Calu3 (cell line): ENCODE measurements around the gene SPR. TPM values are rescaled to one million over a fixed set of nuclear protein-coding genes. Genes with fewer than 3 reads are reported as not detected.

ENCODE experiments used
- BruUV-seq: library from RNA; stranded (reverse); fragments of 400-500 nt; replicated peaks from 2 replicates; lab custom pipeline; 2021; lab: Mats Ljungman, UMichigan
- CTCF ChIA-PET: fragments of 300-600 bp; sonication (Branson Sonifier 250); formaldehyde crosslinking; loops from one replicate; lab custom pipeline; 2022; ENCODE audit warnings: antibody characterized with exemption; lab: Charles Lee
- DNase-seq: peaks from one replicate; pipeline ENCODE4 v3.0.0; 2022
- H3K27ac Mint-ChIP-seq: one replicate; pipeline ENCODE4 v1.8.0; 2022; ENCODE audit warnings: mixed read lengths; ENCODE audit not compliant: unreplicated experiment
- H3K27me3 Mint-ChIP-seq: one replicate; pipeline ENCODE4 v1.8.0; 2022; ENCODE audit warnings: mixed read lengths; ENCODE audit not compliant: unreplicated experiment
- H3K36me3 Mint-ChIP-seq: one replicate; pipeline ENCODE4 v1.8.0; 2022; ENCODE audit warnings: mild to moderate bottlenecking, moderate library complexity, mixed read lengths; ENCODE audit not compliant: insufficient read depth, unreplicated experiment
- H3K4me1 Mint-ChIP-seq: one replicate; pipeline ENCODE4 v1.8.0; 2022; ENCODE audit warnings: mild to moderate bottlenecking, low read depth, mixed read lengths; ENCODE audit not compliant: unreplicated experiment
- H3K4me3 Mint-ChIP-seq: one replicate; pipeline ENCODE4 v1.8.0; 2022; ENCODE audit warnings: mild to moderate bottlenecking, low read depth, moderate library complexity, mixed read lengths; ENCODE audit not compliant: unreplicated experiment
- H3K9me3 Mint-ChIP-seq: one replicate; pipeline ENCODE4 v1.8.0; 2022; ENCODE audit warnings: low read depth, mixed read lengths; ENCODE audit not compliant: unreplicated experiment
- intact Hi-C: fragments of 100-400 bp; cut with micrococcal nuclease; formaldehyde crosslinking; loops from one replicate; pipeline ENCODE4 v1.10.0; 2022; ENCODE audit not compliant: unreplicated experiment
- total RNA-seq: library from RNA; stranded (reverse); gene quantifications from 2 replicates; pipeline ENCODE4 v1.2.3, GENCODE V29; 2022
- TF ChIP-seq, protein P1 (sequence below): fragments of 200-600 bp; IDR thresholded peaks from one replicate; pipeline ENCODE4 v1.8.0; 2022; ENCODE audit warnings: antibody characterized with exemption; ENCODE audit not compliant: unreplicated experiment

The SPR gene
- total RNA-seq, 1 experiment from 2014 or later = 71.1 TPM

- Mint-ChIP-seq H3K4me1 (peaks cover 48% of the 10 kb centered on the region), H3K27ac (no peak overlapping the region), H3K27me3 (peaks cover 16% of the 10 kb centered on the region), H3K36me3 (peaks cover 17% of the 10 kb centered on the region), H3K9me3 (no peaks in the 10 kb centered on the region), H3K4me3 (no peak overlapping the region)
- intact Hi-C loops = loop anchor here (5.0 kb wide), 1 partner anchor 271 kb away; no protein-coding TSS in a partner anchor
- CTCF ChIA-PET = interaction anchor here (1.2 kb wide), 1 partner anchor 42 kb away, joined by 3 read pairs; no protein-coding TSS in a partner anchor
- no TSS peak for BruUV-seq
- DNase-seq = no peak
- TF ChIP-seq, protein P1, sequence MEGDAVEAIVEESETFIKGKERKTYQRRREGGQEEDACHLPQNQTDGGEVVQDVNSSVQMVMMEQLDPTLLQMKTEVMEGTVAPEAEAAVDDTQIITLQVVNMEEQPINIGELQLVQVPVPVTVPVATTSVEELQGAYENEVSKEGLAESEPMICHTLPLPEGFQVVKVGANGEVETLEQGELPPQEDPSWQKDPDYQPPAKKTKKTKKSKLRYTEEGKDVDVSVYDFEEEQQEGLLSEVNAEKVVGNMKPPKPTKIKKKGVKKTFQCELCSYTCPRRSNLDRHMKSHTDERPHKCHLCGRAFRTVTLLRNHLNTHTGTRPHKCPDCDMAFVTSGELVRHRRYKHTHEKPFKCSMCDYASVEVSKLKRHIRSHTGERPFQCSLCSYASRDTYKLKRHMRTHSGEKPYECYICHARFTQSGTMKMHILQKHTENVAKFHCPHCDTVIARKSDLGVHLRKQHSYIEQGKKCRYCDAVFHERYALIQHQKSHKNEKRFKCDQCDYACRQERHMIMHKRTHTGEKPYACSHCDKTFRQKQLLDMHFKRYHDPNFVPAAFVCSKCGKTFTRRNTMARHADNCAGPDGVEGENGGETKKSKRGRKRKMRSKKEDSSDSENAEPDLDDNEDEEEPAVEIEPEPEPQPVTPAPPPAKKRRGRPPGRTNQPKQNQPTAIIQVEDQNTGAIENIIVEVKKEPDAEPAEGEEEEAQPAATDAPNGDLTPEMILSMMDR = no peak
Observed at GRCh38 chr2:72891091-72891818, 4.0 kb downstream of the SPR start.

DNA sequence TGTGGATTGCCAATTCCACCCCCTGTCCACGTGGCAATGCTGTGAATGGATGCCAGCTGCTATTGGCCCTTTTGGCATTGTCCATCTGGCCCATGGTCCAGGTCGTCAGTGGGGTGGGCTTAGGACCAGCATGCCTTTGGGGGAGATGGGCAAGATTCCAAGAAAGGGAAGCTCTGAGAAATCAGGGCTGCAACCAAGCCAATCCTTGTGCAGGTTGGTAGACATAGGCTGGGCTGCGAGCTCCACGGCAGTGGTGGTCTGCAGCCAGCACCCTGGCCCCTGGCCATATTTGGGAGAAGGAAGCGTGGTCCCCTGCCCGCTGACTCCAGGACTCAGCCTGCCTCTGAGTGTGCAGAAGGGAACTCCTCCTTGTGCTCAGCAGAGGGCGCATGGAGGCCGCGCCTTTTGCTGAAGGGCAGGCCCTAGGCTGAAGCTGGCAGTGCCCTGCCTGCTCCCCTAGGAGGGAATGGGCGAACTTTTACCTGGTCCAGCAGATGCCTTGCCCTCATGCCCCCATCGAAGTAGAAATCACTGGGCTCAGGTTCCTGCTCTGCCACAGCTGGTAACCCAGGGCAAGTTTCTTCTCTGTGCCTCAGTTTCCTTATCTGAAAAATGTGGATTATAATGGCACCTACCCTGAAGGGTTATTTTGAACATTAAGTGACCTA, 5.4 kb downstream of the SPR start:
- H3K9me3 Mint-ChIP-seq = no peaks in the 10 kb centered on the region
- intact Hi-C loops = loop anchor here (1.0 to 5.0 kb wide), 4 partner anchors 43 to 284 kb away; no protein-coding TSS in a partner anchor
- H3K27me3 Mint-ChIP-seq = peaks cover 29% of the 10 kb centered on the region
- H3K36me3 Mint-ChIP-seq = peaks cover 8% of the 10 kb centered on the region
- peak; percentile 80 for DNase-seq
- peaks cover 50% of the 10 kb centered on the region for H3K4me1 Mint-ChIP-seq
- BruUV-seq = no TSS peak
- CTCF ChIA-PET = interaction anchor here (0.7 to 3.0 kb wide), 12 partner anchors 11 to 320 kb away, joined by 3 to 36 read pairs (median 6); partner anchors contain the start of gene EMX1
- TF ChIP-seq, protein P1 = peak; percentile 60
- no peak overlapping the region for H3K4me3 Mint-ChIP-seq
- no peak overlapping the region for H3K27ac Mint-ChIP-seq

- DNase-seq = peak; percentile 77
- TF ChIP-seq, protein P1 = peak; percentile 84
- H3K4me1 Mint-ChIP-seq = peaks cover 44% of the 10 kb centered on the region
- no peak overlapping the region for H3K4me3 Mint-ChIP-seq
- H3K27ac Mint-ChIP-seq = no peak overlapping the region
- intact Hi-C loops = loop anchor here (1.0 to 5.0 kb wide), 3 partner anchors 42 to 283 kb away; no protein-coding TSS in a partner anchor
- no TSS peak for BruUV-seq
- H3K36me3 Mint-ChIP-seq = peaks cover 4% of the 10 kb centered on the region
- no peaks in the 10 kb centered on the region for H3K9me3 Mint-ChIP-seq
- H3K27me3 Mint-ChIP-seq = peaks cover 41% of the 10 kb centered on the region
- CTCF ChIA-PET = interaction anchor here (1.0 to 3.0 kb wide), 13 partner anchors 9 to 319 kb away, joined by 3 to 36 read pairs (median 6); partner anchors contain the start of gene EMX1
Observed at GRCh38 chr2:72893594-72894319, 6.5 kb downstream of the SPR start.

GRCh38 chr2:72894514-72894913, 7.3 kb downstream of the SPR start:
- H3K36me3 Mint-ChIP-seq = peaks cover 2% of the 10 kb centered on the region
- H3K27me3 Mint-ChIP-seq = peaks cover 48% of the 10 kb centered on the region
- H3K27ac Mint-ChIP-seq = no peak overlapping the region
- no peaks in the 10 kb centered on the region for H3K9me3 Mint-ChIP-seq
- DNase-seq = no peak
- TF ChIP-seq, protein P1 = no peak
- BruUV-seq = no TSS peak
- intact Hi-C loops = loop anchor here (5.0 kb wide), 1 partner anchor 268 kb away; no protein-coding TSS in a partner anchor
- H3K4me1 Mint-ChIP-seq = peaks cover 36% of the 10 kb centered on the region
- no peak overlapping the region for H3K4me3 Mint-ChIP-seq
- CTCF ChIA-PET = interaction anchor here (1.5 to 3.0 kb wide), 5 partner anchors 23 to 283 kb away, joined by 4 to 36 read pairs (median 19); partner anchors contain the start of gene EMX1
